ENCODE data around the gene BST1. TPM values are rescaled to one million over a fixed set of nuclear protein-coding genes. Genes with fewer than 3 reads are reported as not detected.

Gene BST1
- total and polyA plus RNA-seq, 2 experiments from 2014 or later: 0.99 to 1.8 TPM

DNA sequence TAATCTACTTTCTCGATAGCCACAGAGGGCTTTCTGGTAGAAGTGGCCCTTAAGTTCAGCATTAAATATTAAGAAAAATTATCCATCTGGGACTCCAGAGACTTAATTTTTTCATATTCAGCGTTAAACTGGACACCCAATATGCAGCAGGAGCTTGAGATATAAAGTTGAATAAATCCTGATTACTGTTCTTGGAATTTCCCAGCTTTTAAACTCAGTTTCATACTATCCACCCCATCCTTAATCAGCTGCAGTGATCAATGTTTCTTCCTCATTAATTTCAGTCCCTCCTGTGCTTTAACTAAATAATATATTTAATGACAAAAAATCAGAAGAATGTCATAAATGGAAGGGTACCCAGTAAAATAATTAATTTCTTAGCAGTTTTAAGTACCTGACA, 44.1 kb upstream of the BST1 start:
- no peaks in the 10 kb centered on the region for H4K20me1 ChIP-seq (replicated peaks; ENCODE audit: insufficient read depth)

More for the DNA sequence above, 44.1 kb upstream of the BST1 start:
- Mint-ChIP-seq H3K27ac (no peak overlapping the region), H3K4me3 (no peak overlapping the region), H3K27me3 (ENCODE audit: insufficient read depth, low read depth, poor library complexity) (peaks cover 19% of the 10 kb centered on the region), H3K9me3 (no peaks in the 10 kb centered on the region), H3K4me1 (peaks cover 18% of the 10 kb centered on the region; the same call in 2 of the 3 replicates), H3K36me3 (ENCODE audit: low read depth) (peaks cover 3% of the 10 kb centered on the region; the same call in 2 of the 3 replicates)
- peaks cover 7% of the 10 kb centered on the region; the same call in 1 of the 2 replicates for H3K36me3 ChIP-seq (ENCODE audit: insufficient read depth)
- H3K4me3 ChIP-seq: no peak overlapping the region
- ATAC-seq (no peak), DNase-seq (ENCODE audit: low spot score) (no peak)
- H3F3A ChIP-seq (replicated peaks; ENCODE audit: low read depth): no peaks in the 10 kb centered on the region
- 0 out of 2 replicates have a peak, but pooled peaks cover 6% of the 10 kb centered on the region for H3K79me2 ChIP-seq (replicated peaks; ENCODE audit: insufficient read depth)
- H3K4me2 ChIP-seq: no peak overlapping the region
- H3K27ac ChIP-seq (ENCODE audit: low read depth): no peak overlapping the region
- peaks cover 8% of the 10 kb centered on the region; the same call in 1 of the 2 replicates for H3K4me1 ChIP-seq (ENCODE audit: insufficient read depth)
- no peak overlapping the region for H2AFZ ChIP-seq
- TF ChIP-seq NANOG (IDR thresholded peaks at IDR 0.05; ENCODE audit: borderline replicate concordance) (no peak), EZH2 (IDR thresholded peaks at IDR 0.05; ENCODE audit: low read depth, unreplicated experiment) (no peak), ZNF331 (CRISPR knock-in tag; IDR thresholded peaks at IDR 0.05; ENCODE audit: low read depth) (no peak), ZNF114 (CRISPR knock-in tag; IDR thresholded peaks at IDR 0.05) (no peak), POLR2AphosphoS5 (IDR thresholded peaks at IDR 0.05; ENCODE audit: low read depth) (no peak), STAT1 (IDR thresholded peaks at IDR 0.05; ENCODE audit: unreplicated experiment) (no peak), EZH2phosphoT487 (IDR thresholded peaks at IDR 0.05; ENCODE audit: unreplicated experiment) (no peak), CREB1 (CRISPR knock-in tag; IDR thresholded peaks at IDR 0.05; ENCODE audit: low read depth) (no peak), JUNB (IDR thresholded peaks at IDR 0.05; ENCODE audit: unreplicated experiment) (no peak)
- TF ChIP-seq, protein P1, sequence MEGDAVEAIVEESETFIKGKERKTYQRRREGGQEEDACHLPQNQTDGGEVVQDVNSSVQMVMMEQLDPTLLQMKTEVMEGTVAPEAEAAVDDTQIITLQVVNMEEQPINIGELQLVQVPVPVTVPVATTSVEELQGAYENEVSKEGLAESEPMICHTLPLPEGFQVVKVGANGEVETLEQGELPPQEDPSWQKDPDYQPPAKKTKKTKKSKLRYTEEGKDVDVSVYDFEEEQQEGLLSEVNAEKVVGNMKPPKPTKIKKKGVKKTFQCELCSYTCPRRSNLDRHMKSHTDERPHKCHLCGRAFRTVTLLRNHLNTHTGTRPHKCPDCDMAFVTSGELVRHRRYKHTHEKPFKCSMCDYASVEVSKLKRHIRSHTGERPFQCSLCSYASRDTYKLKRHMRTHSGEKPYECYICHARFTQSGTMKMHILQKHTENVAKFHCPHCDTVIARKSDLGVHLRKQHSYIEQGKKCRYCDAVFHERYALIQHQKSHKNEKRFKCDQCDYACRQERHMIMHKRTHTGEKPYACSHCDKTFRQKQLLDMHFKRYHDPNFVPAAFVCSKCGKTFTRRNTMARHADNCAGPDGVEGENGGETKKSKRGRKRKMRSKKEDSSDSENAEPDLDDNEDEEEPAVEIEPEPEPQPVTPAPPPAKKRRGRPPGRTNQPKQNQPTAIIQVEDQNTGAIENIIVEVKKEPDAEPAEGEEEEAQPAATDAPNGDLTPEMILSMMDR (conservative IDR thresholded peaks at IDR 0.05; ENCODE audit: low read depth in 2 of 2): no peak
- TF ChIP-seq, protein P2, sequence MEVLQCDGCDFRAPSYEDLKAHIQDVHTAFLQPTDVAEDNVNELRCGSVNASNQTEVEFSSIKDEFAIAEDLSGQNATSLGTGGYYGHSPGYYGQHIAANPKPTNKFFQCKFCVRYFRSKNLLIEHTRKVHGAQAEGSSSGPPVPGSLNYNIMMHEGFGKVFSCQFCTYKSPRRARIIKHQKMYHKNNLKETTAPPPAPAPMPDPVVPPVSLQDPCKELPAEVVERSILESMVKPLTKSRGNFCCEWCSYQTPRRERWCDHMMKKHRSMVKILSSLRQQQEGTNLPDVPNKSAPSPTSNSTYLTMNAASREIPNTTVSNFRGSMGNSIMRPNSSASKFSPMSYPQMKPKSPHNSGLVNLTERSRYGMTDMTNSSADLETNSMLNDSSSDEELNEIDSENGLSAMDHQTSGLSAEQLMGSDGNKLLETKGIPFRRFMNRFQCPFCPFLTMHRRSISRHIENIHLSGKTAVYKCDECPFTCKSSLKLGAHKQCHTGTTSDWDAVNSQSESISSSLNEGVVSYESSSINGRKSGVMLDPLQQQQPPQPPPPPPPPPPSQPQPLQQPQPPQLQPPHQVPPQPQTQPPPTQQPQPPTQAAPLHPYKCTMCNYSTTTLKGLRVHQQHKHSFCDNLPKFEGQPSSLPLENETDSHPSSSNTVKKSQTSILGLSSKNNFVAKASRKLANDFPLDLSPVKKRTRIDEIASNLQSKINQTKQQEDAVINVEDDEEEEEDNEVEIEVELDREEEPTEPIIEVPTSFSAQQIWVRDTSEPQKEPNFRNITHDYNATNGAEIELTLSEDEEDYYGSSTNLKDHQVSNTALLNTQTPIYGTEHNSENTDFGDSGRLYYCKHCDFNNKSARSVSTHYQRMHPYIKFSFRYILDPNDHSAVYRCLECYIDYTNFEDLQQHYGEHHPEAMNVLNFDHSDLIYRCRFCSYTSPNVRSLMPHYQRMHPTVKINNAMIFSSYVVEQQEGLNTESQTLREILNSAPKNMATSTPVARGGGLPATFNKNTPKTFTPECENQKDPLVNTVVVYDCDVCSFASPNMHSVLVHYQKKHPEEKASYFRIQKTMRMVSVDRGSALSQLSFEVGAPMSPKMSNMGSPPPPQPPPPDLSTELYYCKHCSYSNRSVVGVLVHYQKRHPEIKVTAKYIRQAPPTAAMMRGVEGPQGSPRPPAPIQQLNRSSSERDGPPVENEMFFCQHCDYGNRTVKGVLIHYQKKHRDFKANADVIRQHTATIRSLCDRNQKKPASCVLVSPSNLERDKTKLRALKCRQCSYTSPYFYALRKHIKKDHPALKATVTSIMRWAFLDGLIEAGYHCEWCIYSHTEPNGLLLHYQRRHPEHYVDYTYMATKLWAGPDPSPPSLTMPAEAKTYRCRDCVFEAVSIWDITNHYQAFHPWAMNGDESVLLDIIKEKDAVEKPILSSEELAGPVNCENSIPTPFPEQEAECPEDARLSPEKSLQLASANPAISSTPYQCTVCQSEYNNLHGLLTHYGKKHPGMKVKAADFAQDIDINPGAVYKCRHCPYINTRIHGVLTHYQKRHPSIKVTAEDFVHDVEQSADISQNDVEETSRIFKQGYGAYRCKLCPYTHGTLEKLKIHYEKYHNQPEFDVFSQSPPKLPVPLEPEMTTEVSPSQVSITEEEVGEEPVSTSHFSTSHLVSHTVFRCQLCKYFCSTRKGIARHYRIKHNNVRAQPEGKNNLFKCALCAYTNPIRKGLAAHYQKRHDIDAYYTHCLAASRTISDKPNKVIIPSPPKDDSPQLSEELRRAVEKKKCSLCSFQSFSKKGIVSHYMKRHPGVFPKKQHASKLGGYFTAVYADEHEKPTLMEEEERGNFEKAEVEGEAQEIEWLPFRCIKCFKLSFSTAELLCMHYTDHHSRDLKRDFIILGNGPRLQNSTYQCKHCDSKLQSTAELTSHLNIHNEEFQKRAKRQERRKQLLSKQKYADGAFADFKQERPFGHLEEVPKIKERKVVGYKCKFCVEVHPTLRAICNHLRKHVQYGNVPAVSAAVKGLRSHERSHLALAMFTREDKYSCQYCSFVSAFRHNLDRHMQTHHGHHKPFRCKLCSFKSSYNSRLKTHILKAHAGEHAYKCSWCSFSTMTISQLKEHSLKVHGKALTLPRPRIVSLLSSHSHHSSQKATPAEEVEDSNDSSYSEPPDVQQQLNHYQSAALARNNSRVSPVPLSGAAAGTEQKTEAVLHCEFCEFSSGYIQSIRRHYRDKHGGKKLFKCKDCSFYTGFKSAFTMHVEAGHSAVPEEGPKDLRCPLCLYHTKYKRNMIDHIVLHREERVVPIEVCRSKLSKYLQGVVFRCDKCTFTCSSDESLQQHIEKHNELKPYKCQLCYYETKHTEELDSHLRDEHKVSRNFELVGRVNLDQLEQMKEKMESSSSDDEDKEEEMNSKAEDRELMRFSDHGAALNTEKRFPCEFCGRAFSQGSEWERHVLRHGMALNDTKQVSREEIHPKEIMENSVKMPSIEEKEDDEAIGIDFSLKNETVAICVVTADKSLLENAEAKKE (CRISPR knock-in tag; IDR thresholded peaks at IDR 0.05): no peak
- TF ChIP-seq, protein P3, sequence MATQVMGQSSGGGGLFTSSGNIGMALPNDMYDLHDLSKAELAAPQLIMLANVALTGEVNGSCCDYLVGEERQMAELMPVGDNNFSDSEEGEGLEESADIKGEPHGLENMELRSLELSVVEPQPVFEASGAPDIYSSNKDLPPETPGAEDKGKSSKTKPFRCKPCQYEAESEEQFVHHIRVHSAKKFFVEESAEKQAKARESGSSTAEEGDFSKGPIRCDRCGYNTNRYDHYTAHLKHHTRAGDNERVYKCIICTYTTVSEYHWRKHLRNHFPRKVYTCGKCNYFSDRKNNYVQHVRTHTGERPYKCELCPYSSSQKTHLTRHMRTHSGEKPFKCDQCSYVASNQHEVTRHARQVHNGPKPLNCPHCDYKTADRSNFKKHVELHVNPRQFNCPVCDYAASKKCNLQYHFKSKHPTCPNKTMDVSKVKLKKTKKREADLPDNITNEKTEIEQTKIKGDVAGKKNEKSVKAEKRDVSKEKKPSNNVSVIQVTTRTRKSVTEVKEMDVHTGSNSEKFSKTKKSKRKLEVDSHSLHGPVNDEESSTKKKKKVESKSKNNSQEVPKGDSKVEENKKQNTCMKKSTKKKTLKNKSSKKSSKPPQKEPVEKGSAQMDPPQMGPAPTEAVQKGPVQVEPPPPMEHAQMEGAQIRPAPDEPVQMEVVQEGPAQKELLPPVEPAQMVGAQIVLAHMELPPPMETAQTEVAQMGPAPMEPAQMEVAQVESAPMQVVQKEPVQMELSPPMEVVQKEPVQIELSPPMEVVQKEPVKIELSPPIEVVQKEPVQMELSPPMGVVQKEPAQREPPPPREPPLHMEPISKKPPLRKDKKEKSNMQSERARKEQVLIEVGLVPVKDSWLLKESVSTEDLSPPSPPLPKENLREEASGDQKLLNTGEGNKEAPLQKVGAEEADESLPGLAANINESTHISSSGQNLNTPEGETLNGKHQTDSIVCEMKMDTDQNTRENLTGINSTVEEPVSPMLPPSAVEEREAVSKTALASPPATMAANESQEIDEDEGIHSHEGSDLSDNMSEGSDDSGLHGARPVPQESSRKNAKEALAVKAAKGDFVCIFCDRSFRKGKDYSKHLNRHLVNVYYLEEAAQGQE (IDR thresholded peaks at IDR 0.05; ENCODE audit: unreplicated experiment): no peak
- TF ChIP-seq, protein P4, sequence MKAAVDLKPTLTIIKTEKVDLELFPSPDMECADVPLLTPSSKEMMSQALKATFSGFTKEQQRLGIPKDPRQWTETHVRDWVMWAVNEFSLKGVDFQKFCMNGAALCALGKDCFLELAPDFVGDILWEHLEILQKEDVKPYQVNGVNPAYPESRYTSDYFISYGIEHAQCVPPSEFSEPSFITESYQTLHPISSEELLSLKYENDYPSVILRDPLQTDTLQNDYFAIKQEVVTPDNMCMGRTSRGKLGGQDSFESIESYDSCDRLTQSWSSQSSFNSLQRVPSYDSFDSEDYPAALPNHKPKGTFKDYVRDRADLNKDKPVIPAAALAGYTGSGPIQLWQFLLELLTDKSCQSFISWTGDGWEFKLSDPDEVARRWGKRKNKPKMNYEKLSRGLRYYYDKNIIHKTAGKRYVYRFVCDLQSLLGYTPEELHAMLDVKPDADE (IDR thresholded peaks at IDR 0.05): no peak
- H3K9me2 ChIP-seq (ENCODE audit: insufficient read depth): no peaks in the 10 kb centered on the region
- no peaks in the 10 kb centered on the region for H3K27me3 ChIP-seq (ENCODE audit: insufficient read depth)

All from GM23338 (cell line).